Activated naive CD8-positive, alpha-beta T cell treated with anti-CD3 and anti-CD28 coated beads, Interleukin-2, amount 50 U/mL, for 16 hours (primary cell): ENCODE results near the gene PTGS1.

Source experiments
- DNase-seq: peaks from one replicate; pipeline ENCODE4 v3.0.0-alpha.2; 2020; ENCODE audit warnings: low read depth, low spot score

PTGS1 gene

DNA sequence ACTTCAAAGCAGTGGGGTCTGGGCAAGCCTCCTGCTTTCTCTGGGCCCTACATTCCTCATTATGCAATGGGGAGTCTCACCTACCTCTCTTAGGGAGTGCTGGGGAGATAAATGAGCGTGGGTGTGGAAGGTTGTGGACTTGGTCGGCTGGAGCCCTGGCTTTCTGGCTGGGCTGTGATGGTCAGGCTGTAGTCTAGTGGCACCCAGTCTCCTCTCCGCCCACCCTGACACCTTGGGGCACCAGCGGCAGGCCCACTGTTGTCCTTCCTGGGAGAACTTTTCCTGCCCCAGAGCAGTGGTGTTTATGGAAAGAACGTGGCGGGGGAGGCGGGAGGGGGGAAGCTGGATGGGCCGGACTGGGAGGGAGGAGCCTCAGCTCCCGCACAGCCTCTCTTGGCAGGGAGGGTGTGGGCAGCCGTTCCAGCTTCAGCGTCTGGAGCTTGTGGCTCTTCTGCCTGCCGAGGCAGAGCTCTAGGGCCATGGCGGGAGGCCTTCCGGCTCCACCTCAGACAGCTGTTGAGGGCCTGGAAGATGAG lies 4.1 kb downstream of the PTGS1 start:
- DNase-seq: no peak

DNA sequence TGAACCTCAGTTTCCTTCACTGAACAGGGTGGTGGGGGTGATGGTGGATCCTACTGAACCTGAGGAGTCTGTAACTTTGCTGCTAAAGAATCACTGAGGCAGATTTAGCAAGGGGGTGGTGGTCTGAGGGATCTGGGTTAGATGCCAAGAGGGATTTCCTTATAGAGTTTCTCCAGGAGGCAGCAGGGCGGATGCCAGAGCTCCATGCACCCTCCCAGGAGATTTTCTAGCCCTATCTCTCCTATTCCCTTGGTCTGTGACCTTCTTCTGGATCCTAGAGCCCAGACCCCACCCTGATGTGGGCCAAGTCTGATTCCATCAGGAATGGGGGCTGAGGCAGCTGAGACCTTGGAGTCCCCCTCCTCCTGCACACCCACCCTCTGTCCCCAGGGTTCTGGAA lies 6.0 kb downstream of the PTGS1 start:
- DNase-seq: no peak

- no peak for DNase-seq
These were observed 6.7 kb downstream of the PTGS1 start for GRCh38 chr9:122377241-122378164.

DNA sequence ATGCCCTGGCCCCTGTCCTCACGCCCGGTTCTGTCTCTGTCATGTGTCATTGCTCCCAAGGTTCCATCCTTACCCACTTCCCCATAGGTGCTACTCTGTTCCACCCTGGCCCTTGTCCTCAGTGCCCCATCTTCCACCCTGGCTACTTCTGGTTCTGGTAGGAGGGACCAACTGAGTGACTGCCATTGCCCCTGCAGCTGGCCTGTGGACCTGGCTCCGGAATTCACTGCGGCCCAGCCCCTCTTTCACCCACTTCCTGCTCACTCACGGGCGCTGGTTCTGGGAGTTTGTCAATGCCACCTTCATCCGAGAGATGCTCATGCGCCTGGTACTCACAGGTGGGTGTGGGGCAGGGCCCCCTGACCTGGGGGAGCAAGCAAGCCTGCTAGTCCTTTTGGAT lies 7.4 kb downstream of the PTGS1 start:
- no peak for DNase-seq

GRCh38 chr9:122379340-122379739 lies 8.5 kb downstream of the PTGS1 start:
- no peak for DNase-seq

GRCh38 chr9:122380293-122380692 lies 9.5 kb downstream of the PTGS1 start:
- no peak for DNase-seq

DNA sequence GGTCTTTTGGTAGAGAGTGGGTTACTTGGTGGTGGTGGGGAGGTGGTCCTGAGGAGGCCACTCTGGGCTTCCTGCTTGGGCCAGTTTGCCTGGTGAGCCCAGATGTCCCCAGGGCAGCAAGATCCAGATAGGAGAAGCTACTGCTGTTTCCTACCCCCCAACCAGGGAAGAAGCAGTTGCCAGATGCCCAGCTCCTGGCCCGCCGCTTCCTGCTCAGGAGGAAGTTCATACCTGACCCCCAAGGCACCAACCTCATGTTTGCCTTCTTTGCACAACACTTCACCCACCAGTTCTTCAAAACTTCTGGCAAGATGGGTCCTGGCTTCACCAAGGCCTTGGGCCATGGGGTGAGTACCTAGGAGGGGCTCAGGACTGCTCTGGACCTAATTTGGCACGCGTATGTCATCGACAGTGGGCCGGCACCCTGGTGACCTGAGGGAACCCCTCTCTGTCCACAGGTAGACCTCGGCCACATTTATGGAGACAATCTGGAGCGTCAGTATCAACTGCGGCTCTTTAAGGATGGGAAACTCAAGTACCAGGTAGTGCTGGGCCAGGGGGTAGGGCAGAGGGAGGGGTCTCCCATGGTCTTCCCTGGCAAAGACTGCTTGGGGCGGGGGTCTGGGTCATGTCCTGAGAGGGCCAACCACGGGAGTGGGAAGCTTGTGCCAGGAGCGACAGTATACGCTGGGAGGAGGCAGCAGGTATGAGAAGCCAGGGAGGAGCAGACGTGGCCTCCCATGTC lies 10.6 kb downstream of the PTGS1 start:
- no peak for DNase-seq

DNA sequence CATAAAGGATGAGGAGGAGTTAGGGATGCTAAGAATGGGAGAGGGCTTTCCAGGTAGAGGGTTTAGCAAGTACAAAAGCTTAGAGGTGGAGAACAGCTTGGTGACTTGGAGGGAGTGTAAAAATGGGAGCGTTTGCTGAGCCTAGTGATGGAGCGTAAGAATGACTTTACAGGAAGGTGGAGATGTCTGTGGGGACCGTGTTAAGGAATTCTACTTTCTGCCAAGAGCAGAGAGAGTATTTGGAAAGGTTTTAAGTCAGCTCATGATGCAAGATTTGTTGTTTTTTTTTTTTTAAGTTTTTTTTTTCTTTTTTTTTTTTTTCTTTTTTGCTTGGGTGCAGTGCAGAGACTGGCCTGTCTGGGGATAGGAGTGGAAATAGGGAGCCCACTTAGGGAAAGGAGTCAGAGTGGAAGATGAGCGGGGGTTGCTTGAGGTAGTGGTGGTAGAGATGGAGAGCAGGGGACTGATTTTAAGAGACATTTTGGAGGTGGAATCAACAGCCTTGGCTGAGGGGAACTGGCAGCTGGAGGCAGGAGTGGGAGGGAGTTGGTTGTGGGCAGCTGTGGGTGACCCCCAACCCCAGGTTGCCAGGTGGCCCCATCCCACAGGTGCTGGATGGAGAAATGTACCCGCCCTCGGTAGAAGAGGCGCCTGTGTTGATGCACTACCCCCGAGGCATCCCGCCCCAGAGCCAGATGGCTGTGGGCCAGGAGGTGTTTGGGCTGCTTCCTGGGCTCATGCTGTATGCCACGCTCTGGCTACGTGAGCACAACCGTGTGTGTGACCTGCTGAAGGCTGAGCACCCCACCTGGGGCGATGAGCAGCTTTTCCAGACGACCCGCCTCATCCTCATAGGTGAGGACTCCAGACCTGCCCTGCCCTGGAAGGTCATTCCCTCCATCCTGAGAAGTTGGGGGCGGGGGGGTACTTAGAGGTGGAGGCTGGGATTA lies 12.4 kb downstream of the PTGS1 start:
- DNase-seq: no peak

GRCh38 chr9:122383992-122384461 lies 13.2 kb downstream of the PTGS1 start:
- DNase-seq: no peak

DNA sequence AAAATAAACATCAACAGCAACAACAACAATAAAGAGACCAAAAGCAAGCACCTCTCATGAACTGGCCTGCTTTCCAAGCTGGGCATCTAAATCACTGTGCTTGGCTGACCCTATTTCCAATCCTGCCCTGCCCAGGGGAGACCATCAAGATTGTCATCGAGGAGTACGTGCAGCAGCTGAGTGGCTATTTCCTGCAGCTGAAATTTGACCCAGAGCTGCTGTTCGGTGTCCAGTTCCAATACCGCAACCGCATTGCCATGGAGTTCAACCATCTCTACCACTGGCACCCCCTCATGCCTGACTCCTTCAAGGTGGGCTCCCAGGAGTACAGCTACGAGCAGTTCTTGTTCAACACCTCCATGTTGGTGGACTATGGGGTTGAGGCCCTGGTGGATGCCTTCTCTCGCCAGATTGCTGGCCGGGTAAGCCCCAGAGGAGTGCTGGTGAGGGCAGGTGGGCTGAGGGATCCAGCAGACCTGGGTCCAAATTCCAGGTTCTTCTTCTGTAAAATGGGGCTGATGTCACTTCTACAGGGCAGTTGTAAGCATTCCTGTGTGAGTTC lies 15.6 kb downstream of the PTGS1 start:
- DNase-seq: no peak

DNA sequence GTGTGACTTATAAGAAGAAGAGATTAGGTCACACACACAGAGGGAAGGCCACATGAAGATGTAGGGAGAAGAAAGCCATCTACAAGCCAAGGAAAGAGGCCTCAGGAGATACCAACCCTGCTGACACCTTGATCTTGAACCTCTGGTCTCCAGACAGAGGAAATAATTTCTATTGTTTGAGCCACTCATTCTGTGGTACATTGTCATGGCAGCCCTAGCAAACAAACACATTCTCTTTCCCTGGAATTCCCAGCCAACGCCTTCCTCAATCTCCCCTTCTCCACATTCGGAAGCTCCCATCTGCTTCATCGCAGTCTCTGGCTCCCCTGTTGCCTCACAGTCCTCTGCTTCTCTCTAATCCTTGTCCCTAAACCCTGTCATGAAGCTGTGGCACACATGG lies 16.7 kb downstream of the PTGS1 start:
- DNase-seq: no peak

DNA sequence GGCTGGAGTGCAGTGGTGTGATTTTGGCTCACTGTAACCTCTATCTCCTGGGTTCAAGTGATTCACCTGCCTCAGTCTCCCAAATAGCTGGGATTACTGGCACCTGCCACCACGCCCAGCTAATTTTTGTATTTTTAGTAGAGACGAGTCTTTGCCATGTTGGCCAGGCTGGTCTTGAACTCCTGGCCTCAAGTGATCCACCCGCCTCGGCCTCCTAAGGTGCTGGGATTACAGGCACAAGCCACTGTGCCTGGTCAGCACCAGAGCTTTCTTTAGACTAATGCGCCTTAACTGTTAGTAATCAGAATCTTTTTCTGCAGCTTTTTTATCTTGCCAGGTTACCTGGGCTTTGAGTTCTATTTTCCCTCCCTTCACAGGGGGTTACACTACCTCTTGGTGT lies 18.4 kb downstream of the PTGS1 start:
- no peak for DNase-seq

- no peak for DNase-seq
These were observed 19.1 kb downstream of the PTGS1 start for GRCh38 chr9:122389799-122390481.

- DNase-seq: no peak
These were observed 21.5 kb downstream of the PTGS1 start for GRCh38 chr9:122392284-122392683.

DNA sequence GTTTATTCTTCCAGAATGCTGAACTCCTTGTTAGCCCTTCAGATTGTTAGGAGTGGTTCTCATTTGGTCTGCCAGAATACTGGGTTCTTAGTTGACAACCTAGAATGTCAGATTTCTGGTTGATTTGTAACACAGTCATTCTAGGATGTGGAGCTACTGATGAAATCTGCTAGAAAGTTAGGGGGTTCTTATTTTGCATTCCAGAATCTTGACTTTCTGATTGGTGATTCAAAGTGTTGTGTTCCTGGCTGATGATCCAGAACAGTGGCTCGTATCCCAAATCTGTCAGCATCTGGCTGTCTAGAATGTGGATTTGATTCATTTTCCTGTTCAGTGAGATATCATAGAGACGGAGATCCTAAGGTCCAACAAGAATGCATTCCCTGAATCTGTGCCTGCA lies 21.9 kb downstream of the PTGS1 start:
- DNase-seq: no peak

DNA sequence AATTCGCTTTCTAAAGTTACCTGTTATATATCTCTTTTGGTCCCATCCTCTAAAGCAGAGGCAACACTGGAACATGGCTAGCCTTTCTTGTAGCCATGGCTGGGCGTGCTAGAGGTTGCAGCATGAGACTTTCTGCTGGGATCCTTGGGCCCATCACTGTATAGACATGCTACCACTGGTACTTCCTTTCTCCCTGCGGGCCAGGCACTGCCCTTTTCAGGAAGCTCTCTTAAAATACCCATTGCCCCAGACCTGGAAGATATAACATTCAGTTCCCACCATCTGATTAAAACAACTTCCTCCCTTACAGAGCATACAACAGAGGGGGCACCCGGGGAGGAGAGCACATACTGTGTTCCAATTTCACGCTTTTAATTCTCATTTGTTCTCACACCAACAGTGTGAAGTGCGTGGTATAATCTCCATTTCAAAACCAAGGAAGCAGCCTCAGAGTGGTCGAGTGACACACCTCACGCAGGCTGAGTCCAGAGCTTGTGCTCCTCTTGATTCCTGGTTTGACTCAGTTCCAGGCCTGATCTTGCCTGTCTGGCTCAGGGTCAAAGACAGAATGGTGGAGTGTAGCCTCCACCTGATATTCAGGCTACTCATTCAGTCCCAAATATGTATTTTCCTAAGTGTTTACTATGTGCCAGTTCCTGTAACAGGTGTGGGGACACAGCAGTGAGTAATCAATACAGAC lies 22.6 kb downstream of the PTGS1 start:
- DNase-seq: no peak

DNA sequence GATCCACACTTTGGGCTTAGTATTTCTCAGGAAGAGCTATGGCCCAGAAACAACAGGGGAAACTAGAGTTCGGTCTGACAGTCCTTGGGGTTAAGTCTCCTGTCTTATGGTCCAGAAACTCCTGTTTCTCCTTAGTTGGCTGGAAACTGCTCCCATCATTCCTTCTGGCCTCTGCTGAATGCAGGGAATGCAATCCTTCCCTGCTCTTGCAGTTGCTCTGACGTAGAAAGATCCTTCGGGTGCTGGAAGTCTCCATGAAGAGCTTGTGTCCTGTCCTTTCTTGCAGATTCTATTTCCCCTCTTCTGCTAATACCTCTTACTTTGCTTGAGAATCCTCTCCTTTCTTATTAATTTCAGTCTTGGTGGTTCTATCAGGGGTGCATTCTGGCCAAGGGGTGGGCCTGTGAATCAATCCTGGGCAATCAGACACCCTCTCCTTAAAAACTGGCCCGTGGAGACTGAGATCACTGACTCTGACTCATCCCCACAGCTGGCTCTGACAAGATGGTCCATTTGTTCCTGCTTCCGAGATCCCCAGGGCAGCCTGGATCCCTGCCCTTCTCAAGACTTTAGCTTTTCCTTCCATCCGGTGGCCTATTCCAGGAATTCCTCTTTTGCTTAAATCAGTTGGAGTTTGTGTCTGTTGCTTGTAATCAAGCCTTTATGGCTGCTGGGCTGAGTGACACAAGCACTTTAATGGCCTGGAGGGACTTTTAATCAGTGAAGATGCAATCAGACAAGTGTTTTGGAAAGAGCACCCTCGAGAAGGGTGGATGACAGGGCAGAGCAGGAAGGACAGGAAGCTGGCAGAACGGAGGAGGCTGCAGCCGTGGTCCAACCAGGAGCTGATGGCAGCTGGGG lies 23.7 kb downstream of the PTGS1 start:
- no peak for DNase-seq

DNA sequence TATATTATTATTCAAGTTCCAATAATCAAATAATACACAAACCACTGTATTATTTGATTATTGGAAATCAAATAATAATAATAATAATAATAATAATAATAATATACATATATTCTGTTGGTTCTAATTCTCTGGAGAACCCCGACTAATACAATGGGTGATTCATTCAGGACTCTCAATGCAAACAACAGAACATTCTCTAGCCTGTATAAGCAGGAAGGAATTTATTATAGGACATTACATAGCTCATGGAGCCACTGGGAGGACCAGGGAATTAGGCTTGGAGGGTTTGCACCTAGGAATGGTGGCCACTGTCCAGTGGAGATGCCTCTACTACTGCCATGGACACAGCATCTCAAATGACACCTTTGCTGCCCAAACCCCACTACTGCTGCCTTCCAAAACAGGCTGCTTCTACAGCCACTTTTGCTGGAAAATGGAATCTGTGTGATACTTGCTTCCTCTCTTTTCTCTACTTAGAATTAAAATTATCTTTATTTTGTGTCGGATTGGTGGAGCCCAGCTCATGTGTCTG lies 25.9 kb downstream of the PTGS1 start:
- no peak for DNase-seq

GRCh38 chr9:122397749-122398148 lies 26.9 kb downstream of the PTGS1 start:
- no peak for DNase-seq
